Measurements from ENCODE around the gene GPX3.
A peak's percentile ranks its signal among the peaks of the same experiment; 100 is the strongest.

Gene GPX3

GRCh38 chr5:151020304-151021110 is at the start of gene GPX3:
Gene GPX3 (plus strand): TSS chr5:151020591. CDS start chr5:151020655, 64 bp downstream.
- DNase-seq (ENCODE audit: low spot score): peak; percentile 22

- DNase-seq (ENCODE audit: low spot score): no peak
Observed at GRCh38 chr5:150978590-150978989, 41.8 kb upstream of the GPX3 start.

- DNase-seq (ENCODE audit: low spot score): no peak
Observed at GRCh38 chr5:150987746-150988145, 32.6 kb upstream of the GPX3 start.

- no peak for DNase-seq (ENCODE audit: low spot score)
Observed at GRCh38 chr5:150989695-150990094, 30.7 kb upstream of the GPX3 start.

GRCh38 chr5:150992705-150993104 is 27.7 kb upstream of the GPX3 start:
- DNase-seq (ENCODE audit: low spot score): no peak

GRCh38 chr5:150993422-150993821 is 27.0 kb upstream of the GPX3 start:
- no peak for DNase-seq (ENCODE audit: low spot score)

- DNase-seq (ENCODE audit: low spot score): no peak
Observed at GRCh38 chr5:150993826-150994412, 26.5 kb upstream of the GPX3 start.

- no peak for DNase-seq (ENCODE audit: low spot score)
Observed at GRCh38 chr5:150999704-151000442, 20.5 kb upstream of the GPX3 start.

GRCh38 chr5:151001436-151001835 is 19.0 kb upstream of the GPX3 start:
- DNase-seq (ENCODE audit: low spot score): no peak

GRCh38 chr5:151002250-151002649 is 18.1 kb upstream of the GPX3 start:
- no peak for DNase-seq (ENCODE audit: low spot score)

GRCh38 chr5:151002681-151003502 is 17.5 kb upstream of the GPX3 start:
- no peak for DNase-seq (ENCODE audit: low spot score)

GRCh38 chr5:151003503-151003860 is 16.9 kb upstream of the GPX3 start:
- DNase-seq (ENCODE audit: low spot score): no peak

GRCh38 chr5:151004499-151004898 is 15.9 kb upstream of the GPX3 start:
- no peak for DNase-seq (ENCODE audit: low spot score)

GRCh38 chr5:151005187-151005949 is 15.0 kb upstream of the GPX3 start:
- DNase-seq (ENCODE audit: low spot score): no peak

GRCh38 chr5:151005950-151006576 is 14.3 kb upstream of the GPX3 start:
- no peak for DNase-seq (ENCODE audit: low spot score)

- DNase-seq (ENCODE audit: low spot score): no peak
Observed at GRCh38 chr5:151006704-151007334, 13.6 kb upstream of the GPX3 start.

- no peak for DNase-seq (ENCODE audit: low spot score)
Observed at GRCh38 chr5:151007430-151008209, 12.8 kb upstream of the GPX3 start.

GRCh38 chr5:151008210-151008491 is 12.2 kb upstream of the GPX3 start:
- no peak for DNase-seq (ENCODE audit: low spot score)

GRCh38 chr5:151008906-151009305 is 11.5 kb upstream of the GPX3 start:
- no peak for DNase-seq (ENCODE audit: low spot score)

- DNase-seq (ENCODE audit: low spot score): no peak
Observed at GRCh38 chr5:151012862-151013261, 7.5 kb upstream of the GPX3 start.

All from CD4-positive, alpha-beta T cell treated with Interleukin-2 at 100 ng/mL for 4 hours (primary cell).